Measurements from ENCODE around the gene KIAA1328.

DNA sequence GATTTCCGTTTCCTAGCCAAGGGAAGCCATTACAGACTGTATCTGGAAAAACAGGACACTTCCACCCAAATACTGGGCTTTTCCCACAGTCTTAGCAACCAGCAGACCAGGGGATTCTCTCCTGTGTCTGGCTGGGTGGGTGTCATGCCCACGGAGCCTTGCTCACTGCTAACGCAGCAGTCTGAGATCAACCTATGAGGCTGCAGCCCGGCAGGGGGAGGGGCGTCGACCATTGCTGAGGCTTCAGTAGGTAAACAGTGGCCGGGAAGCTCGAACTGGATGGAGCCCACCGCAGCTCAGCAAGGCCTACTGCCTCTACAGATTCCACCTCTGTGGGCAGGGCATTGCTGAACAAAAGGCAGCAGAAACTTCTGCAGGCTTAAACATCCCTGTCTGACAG lies 131.1 kb downstream of the KIAA1328 start:
- no peak for TF ChIP-seq CTCF (IDR thresholded peaks at IDR 0.05)
- TF ChIP-seq POLR2A (IDR thresholded peaks at IDR 0.05): no peak
- TF ChIP-seq EP300 (IDR thresholded peaks at IDR 0.05): no peak
- no peak for TF ChIP-seq POLR2AphosphoS5 (IDR thresholded peaks at IDR 0.05)

Data from upper lobe of left lung (tissue), 4 donors.